Hypothalamus (tissue), 51 donors: ENCODE measurements around the gene SRGAP2C.
"Not testable (repeated sequence)": the region's sequence is repeated elsewhere in the genome, so short reads cannot be mapped to it uniquely, and the experiment has no call there.

Experiments
- DNase-seq, 51 donors: peaks; one replicate each; lab custom pipeline; 2025; lab: John Stamatoyannopoulos, UW

SRGAP2C gene

GRCh38 chr1:121271143-121271715 lies 86.5 kb downstream of the SRGAP2C start:
- not testable (repeated sequence) for DNase-seq

DNA sequence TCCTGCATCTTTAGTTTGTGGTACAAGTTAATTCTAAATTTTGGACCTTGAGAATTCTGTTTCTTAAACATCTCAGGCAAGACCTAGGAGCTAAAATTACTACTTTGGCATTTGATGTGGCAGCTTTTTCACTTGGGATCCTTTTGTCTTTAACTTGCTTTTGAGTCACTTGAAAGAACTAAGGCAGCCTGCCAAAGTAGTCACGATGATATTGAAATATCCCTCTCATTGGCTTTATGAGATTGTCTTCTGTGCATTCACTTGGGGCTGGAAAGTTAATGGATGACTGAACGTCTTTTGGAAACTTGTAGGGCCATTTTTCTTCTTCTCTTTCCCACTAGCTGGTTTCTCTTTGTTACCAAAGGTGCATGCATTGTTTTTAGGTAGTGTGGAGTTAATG lies 90.7 kb downstream of the SRGAP2C start:
- DNase-seq, result not testable (repeated sequence)

- not testable (repeated sequence) for DNase-seq
Measured at GRCh38 chr1:121278202-121278601, 93.4 kb downstream of the SRGAP2C start.

GRCh38 chr1:121278777-121279547 lies 94.2 kb downstream of the SRGAP2C start:
- not testable (repeated sequence) for DNase-seq

DNA sequence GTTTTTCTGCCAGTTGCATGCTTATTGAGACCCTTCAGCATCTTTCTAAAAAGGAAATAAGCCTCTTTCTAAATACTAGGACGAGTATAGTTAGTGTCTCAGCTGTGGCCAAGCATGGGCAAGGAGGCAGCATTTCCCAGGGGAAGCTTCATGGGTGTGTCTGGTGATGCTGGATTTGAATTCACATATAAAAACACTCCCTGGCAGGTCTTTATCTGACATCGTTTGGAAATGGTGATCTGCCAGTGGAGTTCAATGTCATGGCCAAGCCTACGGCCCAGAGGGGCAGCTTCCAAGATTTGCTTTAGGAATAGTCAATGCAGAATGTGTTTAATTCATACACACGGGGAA lies 94.7 kb downstream of the SRGAP2C start:
- DNase-seq, result not testable (repeated sequence)

- DNase-seq, result not testable (repeated sequence)
Measured at GRCh38 chr1:121280699-121281317, 96.0 kb downstream of the SRGAP2C start.

- not testable (repeated sequence) for DNase-seq
Measured at GRCh38 chr1:121281480-121281879, 96.7 kb downstream of the SRGAP2C start.

- DNase-seq, result not testable (repeated sequence)
Measured at GRCh38 chr1:121283587-121284180, 98.9 kb downstream of the SRGAP2C start.

GRCh38 chr1:121292590-121292989 lies 107.8 kb downstream of the SRGAP2C start:
- not testable (repeated sequence) for DNase-seq

- not testable (repeated sequence) for DNase-seq
Measured at GRCh38 chr1:121293263-121294204, 108.8 kb downstream of the SRGAP2C start.

DNA sequence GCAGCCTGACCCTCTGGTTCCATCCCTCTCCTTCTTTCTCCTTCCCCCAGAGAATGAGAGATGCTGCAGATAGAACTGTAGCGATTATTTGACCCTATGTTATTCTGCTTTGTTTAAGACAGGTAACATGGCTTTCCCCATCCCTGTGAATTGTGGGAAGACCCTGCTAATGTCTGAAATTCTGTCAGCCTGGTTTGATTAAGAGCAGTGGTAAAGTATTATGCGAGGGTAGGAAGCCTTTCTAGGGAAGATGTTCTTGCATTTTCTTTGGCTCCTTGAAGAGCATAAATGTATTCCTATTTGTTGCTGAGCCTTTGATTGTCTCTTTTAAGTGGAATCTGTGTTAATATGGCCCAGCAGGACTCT lies 109.4 kb downstream of the SRGAP2C start:
- DNase-seq, result not testable (repeated sequence)

DNA sequence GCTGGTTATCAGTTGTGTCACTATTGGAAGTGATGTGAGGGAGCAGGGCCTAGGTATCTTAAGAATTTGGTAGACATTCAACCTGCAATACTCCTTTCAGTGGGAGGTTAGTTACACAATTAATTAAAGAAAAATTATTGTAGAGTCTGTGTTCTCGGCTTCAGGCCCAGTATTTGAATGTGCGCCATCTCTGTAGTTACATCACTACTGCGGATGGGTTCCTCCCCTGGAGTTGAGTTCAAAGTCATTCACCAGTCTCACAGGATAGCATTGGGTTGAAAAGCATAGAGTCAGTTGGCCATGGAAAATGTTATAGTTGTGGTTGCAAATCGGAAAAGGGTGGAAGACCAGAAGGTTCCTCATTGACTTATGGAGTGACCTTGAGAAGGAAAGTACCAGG lies 111.8 kb downstream of the SRGAP2C start:
- DNase-seq, result not testable (repeated sequence)

- DNase-seq, result not testable (repeated sequence)
Measured at GRCh38 chr1:121298529-121298928, 113.8 kb downstream of the SRGAP2C start.

DNA sequence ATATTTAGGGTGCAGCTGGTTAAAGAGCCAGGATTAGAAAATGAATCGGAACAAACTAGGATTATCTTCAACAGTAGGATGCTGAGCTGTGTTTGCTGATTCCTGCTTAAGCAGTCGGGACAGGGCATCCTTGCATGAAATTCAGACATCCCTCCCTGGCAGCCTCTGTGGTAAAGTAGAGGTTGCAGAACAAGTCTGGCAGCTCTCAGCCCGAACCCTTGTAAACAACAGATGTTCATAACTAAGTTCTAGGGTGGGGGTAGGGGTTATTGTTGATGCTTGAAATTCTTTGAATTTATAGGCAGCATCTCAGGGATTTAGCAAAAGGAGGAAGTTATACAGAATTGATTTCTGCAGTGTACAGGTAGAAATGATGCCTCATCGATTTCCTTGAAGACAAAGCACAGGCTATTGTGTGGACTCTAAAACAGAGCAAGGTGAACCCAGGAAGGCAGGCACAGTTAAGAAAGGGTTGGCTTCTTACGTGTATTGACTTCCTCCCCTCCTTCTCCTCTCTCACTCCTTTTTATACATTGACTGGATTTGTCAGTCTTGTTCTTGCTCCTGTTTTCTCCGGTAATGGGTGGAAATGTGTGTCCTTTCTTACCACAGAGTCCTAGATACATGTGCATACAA lies 114.9 kb downstream of the SRGAP2C start:
- not testable (repeated sequence) for DNase-seq

DNA sequence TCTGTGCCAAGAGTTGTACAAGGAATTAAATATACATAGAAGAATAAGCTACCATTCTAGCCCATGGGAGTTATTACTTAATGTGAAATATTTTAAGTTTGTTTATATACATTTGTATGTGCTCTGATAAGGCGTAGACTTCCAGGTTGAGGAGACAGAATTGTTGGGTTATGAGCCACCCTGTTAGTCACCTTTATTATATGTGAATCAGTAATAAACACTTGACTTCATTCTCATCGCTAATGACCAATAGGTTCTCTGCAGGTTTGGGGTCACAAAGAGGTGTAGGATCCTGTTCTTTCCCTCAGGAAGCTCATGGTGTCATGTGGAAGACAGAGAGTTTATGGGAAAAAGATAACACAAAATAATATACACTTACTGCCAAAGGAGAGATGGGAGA lies 117.1 kb downstream of the SRGAP2C start:
- not testable (repeated sequence) for DNase-seq

DNA sequence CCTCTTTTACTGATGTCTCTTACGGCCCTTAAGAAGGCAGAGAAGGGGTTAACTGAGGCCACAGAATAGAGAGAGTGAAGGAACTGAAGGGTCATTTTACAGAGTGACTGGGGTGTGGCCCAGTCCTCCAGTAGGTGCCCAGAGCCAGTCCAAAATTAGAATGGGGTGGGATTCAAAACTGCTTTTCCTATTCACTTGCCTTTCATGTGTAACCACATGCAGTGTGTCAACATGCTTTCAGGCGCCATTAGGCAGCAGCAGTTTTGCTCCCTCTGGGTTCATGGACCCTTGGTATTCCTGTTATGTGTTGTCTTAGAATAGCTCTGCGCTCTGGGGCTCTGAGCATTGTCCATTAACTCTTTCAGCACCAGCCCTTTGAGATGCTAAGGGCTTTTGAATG lies 123.0 kb downstream of the SRGAP2C start:
- not testable (repeated sequence) for DNase-seq

DNA sequence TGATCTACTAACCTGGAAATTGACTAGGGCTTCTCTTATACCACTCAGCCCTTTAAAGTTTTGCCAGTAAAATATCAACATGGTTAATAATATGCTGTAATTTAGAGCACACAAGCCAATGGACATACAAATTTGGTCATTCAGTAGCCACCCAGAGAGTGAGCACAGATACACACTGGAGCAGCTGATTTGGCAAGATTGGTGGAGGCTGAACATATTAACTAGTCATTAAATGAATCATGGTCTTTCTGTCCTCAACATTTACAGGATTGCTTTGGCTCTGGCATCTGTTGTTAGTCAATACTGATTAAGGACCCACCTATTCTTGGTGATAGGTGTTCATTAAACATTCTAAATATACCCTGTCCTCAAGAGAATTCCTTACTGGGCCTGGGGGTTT lies 130.7 kb downstream of the SRGAP2C start:
- DNase-seq, result not testable (repeated sequence)

GRCh38 chr1:121316081-121316480 lies 131.3 kb downstream of the SRGAP2C start:
- not testable (repeated sequence) for DNase-seq
